ENCODE measurements around the gene DOK6.

DOK6 gene

GRCh38 chr18:69556228-69556627 is 155.5 kb downstream of the DOK6 start:
- DNase-seq, result no peak

GRCh38 chr18:69557282-69557681 is 156.6 kb downstream of the DOK6 start:
- DNase-seq, result no peak

GRCh38 chr18:69558052-69558451 is 157.4 kb downstream of the DOK6 start:
- no peak for DNase-seq

GRCh38 chr18:69559604-69560003 is 158.9 kb downstream of the DOK6 start:
- no peak for DNase-seq

GRCh38 chr18:69564602-69565001 is 163.9 kb downstream of the DOK6 start:
- no peak for DNase-seq

GRCh38 chr18:69567813-69568488 is 167.3 kb downstream of the DOK6 start:
- no peak for DNase-seq

GRCh38 chr18:69569133-69569532 is 168.4 kb downstream of the DOK6 start:
- DNase-seq, result no peak

GRCh38 chr18:69574401-69574800 is 173.7 kb downstream of the DOK6 start:
- DNase-seq, result no peak

- no peak for DNase-seq
Observed at GRCh38 chr18:69580107-69580506, 179.4 kb downstream of the DOK6 start.

GRCh38 chr18:69584429-69584828 is 183.7 kb downstream of the DOK6 start:
- DNase-seq, result no peak

- no peak for DNase-seq
Observed at GRCh38 chr18:69585696-69586095, 185.0 kb downstream of the DOK6 start.

- no peak for DNase-seq
Observed at GRCh38 chr18:69586537-69586936, 185.8 kb downstream of the DOK6 start.

- DNase-seq, result no peak
Observed at GRCh38 chr18:69588301-69588700, 187.6 kb downstream of the DOK6 start.

- no peak for DNase-seq
Observed at GRCh38 chr18:69590150-69590549, 189.5 kb downstream of the DOK6 start.

- DNase-seq, result no peak
Observed at GRCh38 chr18:69596345-69596744, 195.7 kb downstream of the DOK6 start.

GRCh38 chr18:69597561-69597960 is 196.9 kb downstream of the DOK6 start:
- no peak for DNase-seq

- no peak for DNase-seq
Observed at GRCh38 chr18:69599377-69599776, 198.7 kb downstream of the DOK6 start.

- DNase-seq, result no peak
Observed at GRCh38 chr18:69612242-69612641, 211.6 kb downstream of the DOK6 start.

GRCh38 chr18:69616114-69616513 is 215.4 kb downstream of the DOK6 start:
- no peak for DNase-seq

- DNase-seq, result no peak
Observed at GRCh38 chr18:69617408-69617807, 216.7 kb downstream of the DOK6 start.

GRCh38 chr18:69617888-69618287 is 217.2 kb downstream of the DOK6 start:
- DNase-seq, result no peak

GRCh38 chr18:69622184-69622583 is 221.5 kb downstream of the DOK6 start:
- DNase-seq, result no peak

- DNase-seq, result no peak
Observed at GRCh38 chr18:69622961-69623360, 222.3 kb downstream of the DOK6 start.

GRCh38 chr18:69626171-69626570 is 225.5 kb downstream of the DOK6 start:
- DNase-seq, result no peak

- DNase-seq, result no peak
Observed at GRCh38 chr18:69626643-69627242, 226.1 kb downstream of the DOK6 start.
